Measurements from ENCODE around the gene RAG2.
"Not testable (repeated sequence)": the region's sequence is repeated elsewhere in the genome, so short reads cannot be mapped to it uniquely, and the experiment has no call there.

Gene RAG2

DNA sequence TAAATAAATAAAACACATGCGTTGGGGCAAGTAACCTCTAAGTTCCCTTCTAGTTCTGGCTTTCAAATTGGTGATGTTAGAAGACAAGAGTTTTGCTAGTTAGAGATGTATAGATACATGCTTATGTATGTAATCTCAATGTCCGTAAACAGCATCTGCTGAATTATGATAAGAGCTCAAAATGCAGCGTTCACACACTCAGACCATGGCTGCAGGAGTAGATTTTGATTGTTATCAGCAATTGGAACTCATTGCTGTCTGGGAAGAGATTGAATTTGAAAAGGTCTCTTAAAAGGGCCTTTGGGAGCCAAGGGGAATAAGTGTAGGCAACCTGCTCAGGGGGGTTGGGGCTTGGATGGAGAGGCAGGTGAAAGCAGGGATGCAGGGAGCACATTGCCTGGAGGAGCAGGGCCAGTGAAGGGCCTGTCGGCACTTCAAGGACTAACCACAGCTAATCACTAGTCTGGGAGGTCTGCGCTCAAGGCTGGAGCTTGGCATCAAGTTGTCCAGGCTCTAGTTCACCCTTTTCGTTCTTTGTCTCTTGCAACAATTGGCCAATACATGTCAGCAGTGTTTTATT lies 32.9 kb downstream of the RAG2 start:
- in situ Hi-C loops (cut with MboI; ENCODE audit: low pct_unique_long_range_greater_than_20kb, low sequenced_read_pairs), result no loop called here
- no peak for DNase-seq

DNA sequence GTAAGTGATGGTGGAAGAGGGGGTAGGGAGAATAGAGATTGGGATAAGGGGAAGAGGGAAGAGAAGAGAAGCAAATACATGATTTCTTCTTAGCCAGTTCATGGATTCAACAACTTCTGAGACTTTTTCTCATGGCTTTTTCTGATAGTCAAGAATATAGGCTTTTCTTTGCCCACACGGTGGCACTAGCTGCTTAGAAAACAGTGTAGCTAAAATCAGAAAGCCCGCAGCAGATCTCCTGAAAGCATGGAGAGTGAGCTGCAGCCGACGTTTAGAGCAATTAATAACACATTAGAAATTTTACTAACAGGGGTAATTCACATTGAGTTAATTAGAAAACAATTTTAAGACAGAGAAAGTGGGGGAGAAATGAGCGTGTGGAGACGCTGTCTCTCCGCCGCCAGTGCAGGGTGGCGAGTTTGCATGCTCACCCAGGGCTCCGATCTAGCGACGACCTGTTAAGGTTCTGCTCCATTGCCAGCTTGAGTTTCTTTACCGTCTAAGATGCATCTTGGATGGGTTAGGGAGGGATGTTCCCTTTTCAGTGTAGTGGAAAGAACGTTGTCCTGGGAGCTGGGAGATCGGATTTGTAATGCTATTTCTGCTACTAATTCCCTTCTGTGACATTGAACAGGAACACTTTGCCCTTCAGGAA lies 33.5 kb downstream of the RAG2 start:
- DNase-seq, result peak; percentile 57
- in situ Hi-C loops (cut with MboI; ENCODE audit: low pct_unique_long_range_greater_than_20kb, low sequenced_read_pairs), result no loop called here

DNA sequence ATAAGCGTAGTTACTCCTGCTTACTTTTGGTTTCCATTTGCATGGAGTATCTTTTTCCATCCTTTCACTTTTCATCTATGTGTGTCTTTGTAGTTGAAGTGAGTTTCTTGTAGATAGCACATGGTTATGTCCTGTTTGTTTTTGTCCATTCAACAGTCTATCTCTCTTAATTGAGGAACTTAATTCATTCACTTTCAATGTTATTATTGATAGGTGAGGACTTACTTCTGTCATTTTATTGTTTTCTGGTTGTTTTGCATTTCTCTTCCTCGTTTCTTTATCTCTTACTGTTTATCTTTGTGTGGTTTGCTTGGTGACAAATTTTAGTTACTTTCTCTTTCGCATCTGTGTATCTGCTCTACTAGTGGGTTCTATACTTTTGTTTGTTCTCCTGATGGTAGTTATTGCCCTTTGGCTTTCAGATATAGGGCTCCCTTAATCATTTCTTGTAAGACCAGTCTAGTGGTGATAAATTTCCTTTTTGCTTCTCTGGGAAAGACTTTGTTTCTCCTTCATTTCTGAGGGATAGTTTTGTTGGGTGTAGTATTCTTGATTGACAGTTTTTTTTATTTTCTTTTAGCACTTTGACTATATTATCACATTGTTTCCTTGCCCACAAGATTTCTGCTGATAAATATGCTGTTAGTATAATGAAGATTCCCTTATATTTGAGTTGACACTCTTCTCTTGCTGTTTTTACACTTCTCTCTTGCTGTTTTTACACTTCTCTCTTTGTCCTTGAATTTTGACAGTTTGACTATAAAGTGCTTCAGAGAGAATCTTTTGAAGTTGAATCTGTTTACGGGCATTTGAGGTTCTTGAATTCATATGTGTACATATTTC lies 39.2 kb downstream of the RAG2 start:
- no peak for DNase-seq
- in situ Hi-C loops (cut with MboI; ENCODE audit: low pct_unique_long_range_greater_than_20kb, low sequenced_read_pairs), result no loop called here

DNA sequence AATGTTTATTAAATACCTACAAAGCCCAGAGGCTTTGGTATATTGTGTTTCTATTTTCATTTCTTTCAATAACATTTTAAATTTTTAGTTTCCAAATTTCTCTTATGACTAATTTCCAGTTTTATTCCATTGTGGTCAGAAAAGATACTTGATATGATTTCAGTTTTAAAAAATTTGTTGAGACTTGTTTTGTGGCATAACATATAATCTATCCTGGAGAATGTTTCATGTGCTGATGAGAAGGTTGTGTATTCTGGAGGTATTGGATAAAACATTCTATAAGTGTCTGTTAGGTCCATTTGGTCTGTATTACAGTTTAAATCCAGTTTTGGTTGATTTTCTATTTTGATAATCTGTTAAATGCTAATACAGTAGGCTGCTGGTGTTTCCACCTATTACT lies 40.0 kb downstream of the RAG2 start:
- in situ Hi-C loops (cut with MboI; ENCODE audit: low pct_unique_long_range_greater_than_20kb, low sequenced_read_pairs), result no loop called here
- no peak for DNase-seq

DNA sequence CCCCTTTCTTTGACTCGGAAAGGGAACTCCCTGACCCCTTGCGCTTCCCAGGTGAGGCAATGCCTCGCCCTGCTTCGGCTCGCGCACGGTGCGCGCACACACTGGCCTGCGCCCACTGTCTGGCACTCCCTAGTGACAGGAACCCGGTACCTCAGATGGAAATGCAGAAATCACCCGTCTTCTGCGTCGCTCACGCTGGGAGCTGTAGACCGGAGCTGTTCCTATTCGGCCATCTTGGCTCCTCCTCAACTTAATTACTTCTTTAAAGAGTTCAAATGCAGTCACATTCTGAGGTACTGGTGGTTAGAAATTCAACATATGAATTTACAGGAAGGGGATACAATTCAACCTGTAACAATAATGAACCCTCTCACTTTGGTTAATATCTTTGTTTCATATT lies 40.6 kb downstream of the RAG2 start:
- DNase-seq; in situ Hi-C loops (cut with MboI; ENCODE audit: low pct_unique_long_range_greater_than_20kb, low sequenced_read_pairs): not testable (repeated sequence)

DNA sequence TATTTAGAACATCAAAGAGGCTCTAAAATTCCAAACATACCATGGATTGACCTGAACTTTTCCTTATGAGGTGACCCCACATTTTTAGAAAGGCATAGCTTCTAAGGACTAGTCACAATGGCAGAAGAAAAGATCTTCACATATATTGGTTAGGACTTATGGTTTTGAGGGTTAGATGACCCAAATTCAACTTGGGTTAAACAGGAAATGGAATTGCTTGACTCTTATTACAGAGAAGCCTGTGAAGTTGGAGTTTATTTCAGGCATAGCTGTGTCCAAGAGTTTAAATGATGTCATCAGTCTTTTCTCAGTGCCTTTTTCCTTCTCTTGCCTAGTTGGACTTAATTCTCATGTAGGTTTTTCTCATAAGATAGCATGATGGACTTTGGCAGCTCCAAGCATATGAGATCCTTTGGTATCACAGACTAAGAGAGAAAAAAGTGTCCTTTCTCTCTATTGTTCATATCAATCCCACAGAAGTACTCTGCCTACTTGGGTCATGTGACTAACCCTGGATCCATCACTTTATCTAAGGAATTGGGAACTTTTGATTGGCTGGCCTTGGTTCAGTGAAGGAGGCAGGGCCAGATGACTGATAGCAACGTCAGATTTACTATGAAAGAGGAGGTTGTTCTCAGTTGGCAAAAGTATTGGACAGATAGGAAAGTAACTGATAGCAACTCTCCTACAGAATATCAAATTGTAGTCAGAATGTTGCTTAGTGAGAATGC lies 47.5 kb downstream of the RAG2 start:
- in situ Hi-C loops (cut with MboI; ENCODE audit: low pct_unique_long_range_greater_than_20kb, low sequenced_read_pairs), result no loop called here
- no peak for DNase-seq

Data from KBM-7 (cell line).